ENCODE results near the gene SUB1. TPM values are rescaled to one million over a fixed set of nuclear protein-coding genes. Genes with fewer than 3 reads are reported as not detected.

Gene SUB1
- polyA plus RNA-seq, 1 experiment, result 367 TPM

GRCh38 chr5:32559411-32559810 is 25.9 kb upstream of the SUB1 start:
- POLR2A ChIA-PET, result no interaction called here
- DNase-seq (ENCODE audit: low read depth, low spot score), result no peak
- no peak overlapping the region for H3K27ac ChIP-seq (ENCODE audit: low read depth, low read length)
- TF ChIP-seq CTCF (IDR thresholded peaks at IDR 0.05; ENCODE audit: low read depth, low read length), result no peak
- CTCF ChIA-PET, result no interaction called here
- H3K27me3 ChIP-seq (ENCODE audit: control insufficient read depth, insufficient read depth, low read length), result no peaks in the 10 kb centered on the region
- H3K9me3 ChIP-seq (ENCODE audit: control insufficient read depth, insufficient read depth, low read length), result no peaks in the 10 kb centered on the region
- H3K4me3 ChIP-seq (ENCODE audit: low read depth, low read length), result no peak overlapping the region

- Histone ChIP-seq H3K4me3 (ENCODE audit: low read depth, low read length) (no peak overlapping the region), H3K9me3 (ENCODE audit: control insufficient read depth, insufficient read depth, low read length) (no peaks in the 10 kb centered on the region), H3K27ac (ENCODE audit: low read depth, low read length) (no peak overlapping the region), H3K27me3 (ENCODE audit: control insufficient read depth, insufficient read depth, low read length) (no peaks in the 10 kb centered on the region)
- ChIA-PET CTCF (no interaction called here), POLR2A (no interaction called here)
- DNase-seq (ENCODE audit: low read depth, low spot score), result no peak
- no peak for TF ChIP-seq CTCF (IDR thresholded peaks at IDR 0.05; ENCODE audit: low read depth, low read length)
Measured at GRCh38 chr5:32559921-32560320, 25.4 kb upstream of the SUB1 start.

- ChIA-PET POLR2A (no interaction called here), CTCF (no interaction called here)
- DNase-seq (ENCODE audit: low read depth, low spot score), result no peak
- Histone ChIP-seq H3K27me3 (ENCODE audit: control insufficient read depth, insufficient read depth, low read length) (no peaks in the 10 kb centered on the region), H3K27ac (ENCODE audit: low read depth, low read length) (no peak overlapping the region), H3K9me3 (ENCODE audit: control insufficient read depth, insufficient read depth, low read length) (no peaks in the 10 kb centered on the region), H3K4me3 (ENCODE audit: low read depth, low read length) (no peak overlapping the region)
- TF ChIP-seq CTCF (IDR thresholded peaks at IDR 0.05; ENCODE audit: low read depth, low read length), result no peak
Measured at GRCh38 chr5:32562056-32562455, 23.3 kb upstream of the SUB1 start.

GRCh38 chr5:32562843-32563242 is 22.5 kb upstream of the SUB1 start:
- H3K27me3 ChIP-seq (ENCODE audit: control insufficient read depth, insufficient read depth, low read length), result no peaks in the 10 kb centered on the region
- no peak overlapping the region for H3K27ac ChIP-seq (ENCODE audit: low read depth, low read length)
- DNase-seq (ENCODE audit: low read depth, low spot score), result no peak
- no peak for TF ChIP-seq CTCF (IDR thresholded peaks at IDR 0.05; ENCODE audit: low read depth, low read length)
- H3K4me3 ChIP-seq (ENCODE audit: low read depth, low read length), result no peak overlapping the region
- ChIA-PET POLR2A (no interaction called here), CTCF (no interaction called here)
- H3K9me3 ChIP-seq (ENCODE audit: control insufficient read depth, insufficient read depth, low read length), result no peaks in the 10 kb centered on the region

- CTCF ChIA-PET, result no interaction called here
- DNase-seq (ENCODE audit: low read depth, low spot score), result no peak
- no peak for TF ChIP-seq CTCF (IDR thresholded peaks at IDR 0.05; ENCODE audit: low read depth, low read length)
- no peaks in the 10 kb centered on the region for H3K27me3 ChIP-seq (ENCODE audit: control insufficient read depth, insufficient read depth, low read length)
- H3K27ac ChIP-seq (ENCODE audit: low read depth, low read length), result no peak overlapping the region
- H3K9me3 ChIP-seq (ENCODE audit: control insufficient read depth, insufficient read depth, low read length), result no peaks in the 10 kb centered on the region
- no peak overlapping the region for H3K4me3 ChIP-seq (ENCODE audit: low read depth, low read length)
- POLR2A ChIA-PET, result no interaction called here
Measured at GRCh38 chr5:32563614-32564013, 21.7 kb upstream of the SUB1 start.

All from AG04450 (cell line).